Measurements from ENCODE around the gene NCBP2L.

The NCBP2L gene

GRCh38 chrX:107769581-107770317 is 7.8 kb upstream of the NCBP2L start:
- Histone ChIP-seq H3K4me3 (ENCODE audit: low read depth in 1 of 2, low read length in 1 of 2) (no peak overlapping the region), H3K9me3 (no peaks in the 10 kb centered on the region), H3K27ac (no peak overlapping the region), H3K36me3 (no peaks in the 10 kb centered on the region), H3K27me3 (peaks cover 19% of the 10 kb centered on the region), H3K4me1 (ENCODE audit: control insufficient read depth in 1 of 2, insufficient read depth in 1 of 2, low read depth in 1 of 2, low read length in 1 of 2) (no peaks in the 10 kb centered on the region)
- TF ChIP-seq, protein P1, sequence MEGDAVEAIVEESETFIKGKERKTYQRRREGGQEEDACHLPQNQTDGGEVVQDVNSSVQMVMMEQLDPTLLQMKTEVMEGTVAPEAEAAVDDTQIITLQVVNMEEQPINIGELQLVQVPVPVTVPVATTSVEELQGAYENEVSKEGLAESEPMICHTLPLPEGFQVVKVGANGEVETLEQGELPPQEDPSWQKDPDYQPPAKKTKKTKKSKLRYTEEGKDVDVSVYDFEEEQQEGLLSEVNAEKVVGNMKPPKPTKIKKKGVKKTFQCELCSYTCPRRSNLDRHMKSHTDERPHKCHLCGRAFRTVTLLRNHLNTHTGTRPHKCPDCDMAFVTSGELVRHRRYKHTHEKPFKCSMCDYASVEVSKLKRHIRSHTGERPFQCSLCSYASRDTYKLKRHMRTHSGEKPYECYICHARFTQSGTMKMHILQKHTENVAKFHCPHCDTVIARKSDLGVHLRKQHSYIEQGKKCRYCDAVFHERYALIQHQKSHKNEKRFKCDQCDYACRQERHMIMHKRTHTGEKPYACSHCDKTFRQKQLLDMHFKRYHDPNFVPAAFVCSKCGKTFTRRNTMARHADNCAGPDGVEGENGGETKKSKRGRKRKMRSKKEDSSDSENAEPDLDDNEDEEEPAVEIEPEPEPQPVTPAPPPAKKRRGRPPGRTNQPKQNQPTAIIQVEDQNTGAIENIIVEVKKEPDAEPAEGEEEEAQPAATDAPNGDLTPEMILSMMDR (IDR thresholded peaks at IDR 0.05) = no peak

- no peaks in the 10 kb centered on the region for H3K36me3 ChIP-seq
- TF ChIP-seq, protein P1 (IDR thresholded peaks at IDR 0.05) = no peak
- H3K9me3 ChIP-seq = no peaks in the 10 kb centered on the region
- no peak overlapping the region for H3K4me3 ChIP-seq (ENCODE audit: low read depth in 1 of 2, low read length in 1 of 2)
- peaks cover 17 to 19% of the 10 kb centered on the region in 2 experiments for H3K4me1 ChIP-seq (ENCODE audit: control insufficient read depth in 1 of 2, insufficient read depth in 1 of 2, low read depth in 1 of 2, low read length in 1 of 2)
- peaks cover 42% of the 10 kb centered on the region for H3K27me3 ChIP-seq
- no peak overlapping the region for H3K27ac ChIP-seq
These were observed 4.3 kb upstream of the NCBP2L start for GRCh38 chrX:107773206-107773605.

- H3K27me3 ChIP-seq = peaks cover 42% of the 10 kb centered on the region
- no peak overlapping the region for H3K4me3 ChIP-seq (ENCODE audit: low read depth in 1 of 2, low read length in 1 of 2)
- H3K4me1 ChIP-seq (ENCODE audit: control insufficient read depth in 1 of 2, insufficient read depth in 1 of 2, low read depth in 1 of 2, low read length in 1 of 2) = peaks cover 17 to 19% of the 10 kb centered on the region in 2 experiments
- H3K9me3 ChIP-seq = no peaks in the 10 kb centered on the region
- no peaks in the 10 kb centered on the region for H3K36me3 ChIP-seq
- TF ChIP-seq, protein P1 (IDR thresholded peaks at IDR 0.05) = no peak
- H3K27ac ChIP-seq = no peak overlapping the region
These were observed 3.6 kb upstream of the NCBP2L start for GRCh38 chrX:107773906-107774435.

GRCh38 chrX:107775000-107775733 is 2.4 kb upstream of the NCBP2L start:
- Histone ChIP-seq H3K4me1 (ENCODE audit: control insufficient read depth in 1 of 2, insufficient read depth in 1 of 2, low read depth in 1 of 2, low read length in 1 of 2) (peaks cover 17 to 19% of the 10 kb centered on the region in 2 experiments), H3K27ac (no peak overlapping the region)

GRCh38 chrX:107775734-107776511 is 1.6 kb upstream of the NCBP2L start, which contains the start of gene TSC22D3:
TSC22D3 (minus strand) TSS chrX:107775787; CDS start chrX:107775419, 368 bp downstream.
- Histone ChIP-seq H3K4me1 (ENCODE audit: control insufficient read depth in 1 of 2, insufficient read depth in 1 of 2, low read depth in 1 of 2, low read length in 1 of 2) (peaks cover 17 to 19% of the 10 kb centered on the region in 2 experiments), H3K27ac (no peak within 1 kb of the TSS), H3K27me3 (peaks cover 42% of the 10 kb centered on the region), H3K4me3 (ENCODE audit: low read depth in 1 of 2, low read length in 1 of 2) (peak within 1 kb of the TSS; percentile 39 to 40), H3K9me3 (no peaks in the 10 kb centered on the region), H3K36me3 (no peaks in the 10 kb centered on the region)
- TF ChIP-seq, protein P1 (IDR thresholded peaks at IDR 0.05) = no peak

More at GRCh38 chrX:107775000-107775733, 2.4 kb upstream of the NCBP2L start:
- no peaks in the 10 kb centered on the region for H3K36me3 ChIP-seq
- TF ChIP-seq, protein P1 (IDR thresholded peaks at IDR 0.05) = no peak
- H3K27me3 ChIP-seq = peaks cover 42% of the 10 kb centered on the region
- H3K4me3 ChIP-seq (ENCODE audit: low read depth in 1 of 2, low read length in 1 of 2) = peak overlapping the region; percentile 39 to 40
- no peaks in the 10 kb centered on the region for H3K9me3 ChIP-seq

Data from neutrophil (primary cell).